ENCODE results near the gene CDK6. TPM values are rescaled to one million over a fixed set of nuclear protein-coding genes. Genes with fewer than 3 reads are reported as not detected.

Gene CDK6
- total RNA-seq, 2 experiments from 2014 or later: 229 to 236 TPM

GRCh38 chr7:92678291-92678920 is 158.0 kb downstream of the CDK6 start:
- CTCF ChIA-PET: no interaction called here

DNA sequence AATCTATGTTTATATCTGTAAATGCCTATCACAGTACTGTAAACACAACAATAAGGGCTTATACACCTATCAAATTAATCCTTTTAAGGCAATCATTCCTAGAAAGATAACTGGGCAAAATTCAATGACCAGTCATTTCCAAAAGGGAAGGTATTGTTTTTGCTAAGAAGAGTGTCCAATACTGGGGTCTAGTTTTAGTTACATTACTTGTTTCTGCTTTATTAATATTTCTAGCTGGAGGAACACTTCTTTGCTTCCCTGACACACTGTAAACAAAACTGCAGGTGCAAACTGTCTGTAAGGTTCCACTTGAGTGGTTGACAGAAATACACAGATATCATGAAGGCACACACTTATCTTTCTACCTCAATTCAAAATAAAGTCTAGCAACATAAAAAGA is 162.0 kb downstream of the CDK6 start:
- ChIA-PET POLR2A (no interaction called here), CTCF (no interaction called here)

More at GRCh38 chr7:92678291-92678920, 158.0 kb downstream of the CDK6 start:
- POLR2A ChIA-PET: no interaction called here

DNA sequence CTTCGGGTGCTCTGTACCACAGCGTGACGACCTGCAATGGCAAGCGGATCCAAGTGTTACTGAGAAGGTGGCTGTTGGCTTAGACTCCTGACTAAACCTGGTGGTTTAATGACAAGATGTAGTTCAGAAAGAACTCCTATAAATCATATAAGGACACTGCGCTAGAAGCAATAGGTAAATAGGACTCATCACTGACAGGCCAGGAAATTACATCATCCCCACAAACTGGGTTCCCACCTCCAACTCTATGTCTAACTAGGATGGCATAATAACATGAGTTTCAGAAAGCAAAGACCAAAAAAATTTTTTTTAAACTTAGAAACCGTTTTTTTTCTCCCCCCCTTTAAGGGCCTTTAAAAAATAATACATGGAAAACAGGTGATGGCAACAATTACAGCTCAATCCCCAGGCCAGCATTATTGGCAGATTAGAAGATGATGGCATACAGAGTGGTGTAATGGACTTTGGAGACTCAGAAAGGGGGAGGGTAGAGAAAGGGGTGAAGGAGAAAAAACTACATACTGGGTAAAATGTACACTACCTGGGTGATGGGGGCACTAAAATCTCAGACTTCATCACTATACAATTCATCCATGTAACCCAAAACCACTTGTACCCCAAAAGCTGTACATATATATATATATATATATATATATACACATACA is 164.7 kb downstream of the CDK6 start:
- POLR2A ChIA-PET: no interaction called here
- CTCF ChIA-PET: no interaction called here

DNA sequence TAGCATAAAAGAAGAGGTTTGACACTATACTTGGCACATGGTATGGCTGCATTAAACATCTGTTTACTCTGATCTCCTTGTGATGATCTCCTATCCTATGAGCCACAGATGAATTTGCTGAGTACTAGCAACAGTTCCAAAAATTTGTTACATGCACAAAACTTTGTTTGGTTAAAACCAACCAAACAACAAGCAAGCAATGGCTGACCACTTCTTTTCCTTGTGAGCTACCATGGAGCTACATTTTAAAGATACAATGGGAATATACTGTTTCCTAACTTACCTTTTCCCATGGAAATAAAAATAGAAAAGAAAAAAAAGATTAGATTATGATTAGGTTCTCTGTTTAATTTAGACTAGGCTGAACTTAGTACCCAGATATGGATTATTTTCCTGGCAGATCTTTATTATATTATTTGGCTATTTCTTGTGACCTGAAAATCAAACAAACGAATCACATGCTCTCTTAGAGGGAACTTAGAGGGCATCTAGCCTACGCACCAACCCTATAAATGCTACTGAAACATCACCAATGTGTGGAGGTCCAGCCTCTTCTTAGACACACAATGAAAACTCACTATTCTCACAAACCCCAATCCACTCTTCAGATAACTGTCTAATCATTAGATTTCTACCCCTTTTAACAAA is 166.0 kb downstream of the CDK6 start:
- ChIA-PET POLR2A (interaction anchor here (0.6 kb wide), 1 partner anchor 37 kb away, joined by 5 read pairs; no protein-coding TSS in a partner anchor), CTCF (no interaction called here)

GRCh38 chr7:92669616-92670165 is 166.7 kb downstream of the CDK6 start:
- POLR2A ChIA-PET: interaction anchor here (0.6 kb wide), 1 partner anchor 37 kb away, joined by 5 read pairs; no protein-coding TSS in a partner anchor
- CTCF ChIA-PET: no interaction called here

GRCh38 chr7:92668564-92668963 is 167.8 kb downstream of the CDK6 start:
- POLR2A ChIA-PET: no interaction called here
- CTCF ChIA-PET: interaction anchor here (0.5 kb wide), 1 partner anchor 207 kb away, joined by 3 read pairs; no protein-coding TSS in a partner anchor

- ChIA-PET CTCF (interaction anchor here (0.5 to 1.1 kb wide), 2 partner anchors 23 to 208 kb away, joined by 3 read pairs; no protein-coding TSS in a partner anchor), POLR2A (no interaction called here)
Observed at GRCh38 chr7:92667816-92668535, 168.4 kb downstream of the CDK6 start.

GRCh38 chr7:92665926-92666325 is 170.4 kb downstream of the CDK6 start:
- CTCF ChIA-PET: interaction anchor here (0.9 kb wide), 1 partner anchor 14 kb away, joined by 3 read pairs; no protein-coding TSS in a partner anchor
- POLR2A ChIA-PET: no interaction called here

- POLR2A ChIA-PET: no interaction called here
- CTCF ChIA-PET: no interaction called here
Observed at GRCh38 chr7:92661651-92662050, 174.7 kb downstream of the CDK6 start.

GRCh38 chr7:92658671-92659070 is 177.7 kb downstream of the CDK6 start:
- CTCF ChIA-PET: interaction anchor here (1.4 kb wide), 1 partner anchor 9 kb away, joined by 3 read pairs; no protein-coding TSS in a partner anchor
- POLR2A ChIA-PET: no interaction called here

GRCh38 chr7:92657391-92657790 is 179.0 kb downstream of the CDK6 start:
- ChIA-PET CTCF (no interaction called here), POLR2A (interaction anchor here (0.6 kb wide), 1 partner anchor 293 kb away, joined by 3 read pairs; no protein-coding TSS in a partner anchor)

DNA sequence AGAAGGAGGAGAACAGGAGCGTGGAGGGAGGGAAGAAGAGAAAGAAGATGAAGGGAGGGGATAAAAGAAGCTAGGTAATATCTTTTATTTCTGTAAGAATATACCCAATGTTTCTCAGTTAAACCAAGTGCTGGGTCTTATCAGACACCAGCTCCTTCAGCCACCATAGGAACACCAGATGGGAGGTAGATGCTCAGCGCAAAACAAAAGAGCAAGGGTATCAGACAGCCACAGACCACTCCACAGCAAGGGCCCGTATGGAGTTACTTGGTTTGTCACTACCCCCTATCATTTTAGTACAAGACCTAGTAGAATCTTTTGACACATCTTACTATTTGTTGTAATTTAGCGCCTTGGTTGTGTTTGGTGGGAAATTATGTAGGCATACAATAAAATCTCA is 180.3 kb downstream of the CDK6 start:
- CTCF ChIA-PET: no interaction called here
- POLR2A ChIA-PET: no interaction called here

- CTCF ChIA-PET: no interaction called here
- POLR2A ChIA-PET: no interaction called here
Observed at GRCh38 chr7:92655346-92655884, 181.0 kb downstream of the CDK6 start.

DNA sequence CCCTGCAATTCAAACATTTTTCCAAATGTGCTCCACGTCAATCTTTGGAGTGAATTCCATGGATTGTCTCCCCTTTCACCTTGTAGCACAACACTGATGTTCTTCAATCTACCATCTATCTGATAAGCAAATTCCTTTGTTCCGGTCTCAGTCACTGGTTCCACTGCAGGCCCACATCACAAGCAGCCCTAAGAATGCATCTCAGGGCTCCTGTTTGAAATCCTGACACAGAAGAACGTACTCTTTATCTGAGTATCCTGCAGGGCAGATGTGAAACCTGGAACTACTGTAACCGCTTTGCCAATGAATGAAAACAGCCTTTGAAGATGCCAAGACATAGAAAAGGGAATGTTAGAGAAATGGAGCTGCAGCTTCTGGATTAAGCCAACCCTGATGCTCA is 183.2 kb downstream of the CDK6 start:
- CTCF ChIA-PET: interaction anchor here (1.9 kb wide), 1 partner anchor 32 kb away, joined by 5 read pairs; no protein-coding TSS in a partner anchor
- POLR2A ChIA-PET: no interaction called here

DNA sequence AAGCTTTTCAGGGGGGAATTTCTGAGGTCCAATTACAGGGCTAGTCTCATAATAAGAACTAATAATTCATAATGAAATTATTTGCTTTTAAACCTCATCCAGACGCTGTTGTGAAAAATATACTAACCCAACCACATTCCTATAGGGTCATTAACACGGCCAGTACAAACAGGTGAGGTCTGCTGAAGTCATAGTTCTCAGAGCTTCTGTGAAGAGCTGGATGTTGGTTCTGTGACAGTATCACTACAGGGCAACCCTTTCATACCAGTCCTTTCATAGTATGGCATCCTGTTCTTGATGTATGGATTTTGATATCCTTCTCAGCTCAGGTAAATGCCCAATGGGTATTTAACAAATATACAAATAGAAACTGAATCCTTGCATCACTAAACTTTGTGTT is 183.8 kb downstream of the CDK6 start:
- ChIA-PET POLR2A (no interaction called here), CTCF (interaction anchor here (1.9 kb wide), 1 partner anchor 32 kb away, joined by 5 read pairs; no protein-coding TSS in a partner anchor)

- ChIA-PET CTCF (interaction anchor here (0.7 kb wide), 1 partner anchor 182 kb away, joined by 3 read pairs; no protein-coding TSS in a partner anchor), POLR2A (interaction anchor here (0.9 kb wide), 1 partner anchor 202 kb away, joined by 3 read pairs; no protein-coding TSS in a partner anchor)
Observed at GRCh38 chr7:92650391-92650790, 186.0 kb downstream of the CDK6 start.

- ChIA-PET CTCF (no interaction called here), POLR2A (interaction anchor here (1.8 kb wide), 1 partner anchor 14 kb away, joined by 4 read pairs; no protein-coding TSS in a partner anchor)
Observed at GRCh38 chr7:92648067-92648466, 188.3 kb downstream of the CDK6 start.

- CTCF ChIA-PET: no interaction called here
- POLR2A ChIA-PET: no interaction called here
Observed at GRCh38 chr7:92647652-92648051, 188.7 kb downstream of the CDK6 start.

GRCh38 chr7:92647011-92647625 is 189.3 kb downstream of the CDK6 start:
- POLR2A ChIA-PET: interaction anchor here (1.2 kb wide), 1 partner anchor 186 kb away, joined by 3 read pairs; no protein-coding TSS in a partner anchor
- CTCF ChIA-PET: interaction anchor here (0.9 kb wide), 1 partner anchor 15 kb away, joined by 3 read pairs; no protein-coding TSS in a partner anchor

Measured in activated CD8-positive, alpha-beta memory T cell treated with anti-CD3 and anti-CD28 coated beads for 36 hours (primary cell).